GM21786 (cell line): ENCODE measurements around the gene TAF4.
A peak's percentile ranks its signal among the peaks of the same experiment; 100 is the strongest.

Source experiments
- ATAC-seq: cut with Tn5 transposase; IDR thresholded peaks from one replicate; pipeline ENCODE4 v1.9.1; 2021; ENCODE audit not compliant: unreplicated experiment

The TAF4 gene

GRCh38 chr20:62044631-62045030, 21.1 kb downstream of the TAF4 start:
- no peak for ATAC-seq

DNA sequence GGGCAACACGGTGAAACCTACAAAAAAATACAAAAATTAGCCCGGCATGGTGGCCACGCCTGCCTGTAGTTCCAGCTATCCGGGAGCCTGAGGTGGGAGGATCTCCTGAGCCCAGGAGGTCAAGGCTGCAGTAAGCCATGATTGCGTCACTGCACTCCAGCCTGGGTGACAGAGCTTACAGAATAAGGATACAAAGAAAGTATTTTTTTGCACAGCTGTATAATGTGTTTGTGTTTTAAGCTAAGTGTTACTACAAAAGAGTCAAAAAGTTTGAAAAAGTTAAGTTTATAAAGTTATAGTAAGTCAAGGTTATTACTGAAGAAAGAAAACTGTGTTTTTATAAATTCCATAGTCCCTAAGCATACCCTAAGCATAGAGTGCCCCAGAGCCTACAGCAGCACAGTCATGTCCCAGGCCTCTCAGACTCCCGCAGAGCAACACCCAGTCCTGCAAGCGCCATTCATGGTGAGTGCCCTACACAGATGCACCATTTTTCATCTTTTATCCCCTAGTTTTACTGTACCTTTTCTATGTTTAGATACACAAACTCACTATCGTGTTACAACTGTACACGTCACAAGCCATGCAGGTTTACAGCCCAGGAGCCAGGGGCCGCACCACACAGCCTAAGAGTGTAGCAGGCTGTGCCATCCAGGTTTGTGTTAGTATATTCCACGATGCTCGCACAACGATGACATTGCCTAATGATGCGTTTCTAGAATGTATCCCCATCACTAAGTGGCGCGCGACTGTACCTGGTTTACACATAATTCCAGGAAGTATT, 22.4 kb downstream of the TAF4 start:
- no peak for ATAC-seq

DNA sequence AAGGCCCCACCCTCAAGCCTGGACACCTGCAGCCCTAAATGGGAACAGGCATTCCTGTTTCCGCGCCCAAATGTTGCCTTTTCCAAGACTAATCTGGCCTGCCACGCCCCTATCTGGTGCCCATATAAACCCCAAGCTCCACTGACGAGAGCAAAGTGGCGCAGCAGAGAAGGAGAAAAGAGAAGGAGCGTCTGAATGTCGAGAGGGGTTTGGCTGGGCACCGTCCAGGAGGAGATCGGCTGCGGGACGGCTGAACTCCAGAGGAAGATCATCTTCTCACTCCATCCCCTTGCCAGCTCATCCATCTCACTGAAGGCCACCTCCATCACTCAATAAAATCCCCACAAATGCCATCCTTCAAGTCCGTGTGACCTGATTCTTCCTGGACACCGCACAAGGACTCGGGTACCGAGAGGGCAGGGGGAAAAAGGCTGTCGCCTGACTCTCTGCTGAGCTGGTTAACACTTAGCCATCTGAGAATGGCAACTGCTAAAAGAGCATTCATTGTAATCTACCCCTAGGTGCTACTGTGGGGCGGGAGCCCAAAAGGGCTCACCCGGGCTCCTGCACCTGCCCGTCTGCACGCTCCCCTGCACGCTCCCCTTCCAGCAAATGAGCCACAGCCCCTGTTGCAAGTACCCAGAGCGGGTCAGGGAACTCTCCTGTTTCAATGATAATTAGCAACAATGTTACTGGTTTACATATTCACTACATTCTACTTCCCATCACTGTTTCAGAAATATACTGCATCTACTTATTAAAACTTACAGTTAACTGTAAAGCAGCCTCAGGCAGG, 23.5 kb downstream of the TAF4 start:
- ATAC-seq, result no peak

GRCh38 chr20:62040933-62041332, 24.7 kb downstream of the TAF4 start:
- no peak for ATAC-seq

DNA sequence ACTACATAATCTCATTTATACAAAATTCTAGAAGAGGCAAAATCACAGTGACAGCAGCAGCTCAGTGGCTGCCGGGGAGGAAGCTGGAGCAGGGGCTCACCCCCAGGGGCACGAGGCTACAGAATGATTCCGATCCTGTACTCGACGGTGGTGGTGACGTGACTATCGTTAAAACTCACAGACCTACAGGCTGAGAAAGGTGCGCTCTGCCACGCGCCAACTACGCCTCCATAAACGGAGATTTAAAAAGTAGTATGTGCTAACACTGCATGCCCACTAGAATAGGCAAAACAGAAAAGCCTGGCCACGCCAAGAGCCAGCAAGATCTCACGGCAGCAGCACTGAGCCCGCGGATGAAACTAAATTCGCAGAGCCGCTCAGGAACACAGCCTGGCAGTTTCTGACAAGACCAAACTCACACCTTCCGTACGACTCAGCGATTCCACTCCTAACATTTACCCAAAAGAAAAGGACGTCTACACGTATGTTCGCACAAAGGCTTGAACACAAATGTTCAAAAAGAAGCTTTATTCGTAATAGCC, 25.2 kb downstream of the TAF4 start:
- ATAC-seq, result no peak

DNA sequence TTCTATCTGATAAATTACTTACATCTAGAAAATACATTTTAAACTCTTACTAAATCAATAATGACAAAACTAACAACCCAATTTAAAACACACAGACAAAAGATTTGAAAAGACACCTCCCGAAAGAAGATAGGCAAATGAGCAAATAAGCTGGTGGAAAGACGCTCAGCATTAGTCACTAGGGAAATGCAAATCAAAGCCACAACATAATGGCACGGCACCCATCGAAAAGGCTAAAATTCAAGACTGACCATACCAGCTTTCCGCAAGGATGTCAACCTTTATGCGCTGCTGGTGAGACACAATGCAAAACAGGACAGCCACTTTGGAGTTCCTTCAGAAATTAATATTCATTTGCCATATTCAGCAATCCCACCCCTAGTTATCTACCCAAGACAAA, 25.9 kb downstream of the TAF4 start:
- no peak for ATAC-seq

DNA sequence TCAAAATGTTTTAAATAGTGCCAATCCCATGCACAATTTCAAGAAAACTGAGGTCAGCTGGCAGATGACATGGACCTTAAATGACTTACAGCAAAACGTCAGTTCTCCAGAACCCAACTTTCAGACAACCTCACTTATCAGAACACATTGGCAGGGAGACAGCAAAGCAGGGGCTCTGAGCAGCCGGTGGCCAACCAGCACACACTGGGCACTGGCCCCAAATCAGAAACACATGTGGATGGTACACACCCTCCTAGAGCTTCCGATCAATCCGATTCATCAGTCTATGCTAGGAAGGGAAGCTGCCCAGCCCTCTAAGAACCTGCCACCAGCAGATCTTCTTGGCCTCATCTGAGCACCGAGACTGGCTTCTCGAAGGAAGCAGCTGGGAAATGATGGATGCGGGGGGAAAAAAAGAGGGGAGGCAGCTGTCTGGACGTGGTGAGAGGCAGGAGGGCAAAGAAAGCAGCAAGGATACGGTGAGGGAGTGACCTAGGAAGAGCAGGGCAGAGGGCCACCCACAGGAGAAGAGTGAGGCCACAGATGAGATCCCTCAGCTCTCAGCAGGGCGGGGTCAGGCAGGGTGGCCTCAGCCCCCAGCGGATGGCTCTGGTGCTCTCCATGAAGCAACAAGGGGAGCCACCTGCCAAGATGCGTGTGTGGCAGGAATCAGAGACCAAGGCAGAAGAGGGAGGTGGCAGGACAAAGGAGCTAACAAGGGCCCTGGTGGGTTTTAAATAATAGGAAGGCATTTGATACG, 32.9 kb downstream of the TAF4 start:
- no peak for ATAC-seq

GRCh38 chr20:62031462-62032092, 34.1 kb downstream of the TAF4 start:
- ATAC-seq, result no peak

DNA sequence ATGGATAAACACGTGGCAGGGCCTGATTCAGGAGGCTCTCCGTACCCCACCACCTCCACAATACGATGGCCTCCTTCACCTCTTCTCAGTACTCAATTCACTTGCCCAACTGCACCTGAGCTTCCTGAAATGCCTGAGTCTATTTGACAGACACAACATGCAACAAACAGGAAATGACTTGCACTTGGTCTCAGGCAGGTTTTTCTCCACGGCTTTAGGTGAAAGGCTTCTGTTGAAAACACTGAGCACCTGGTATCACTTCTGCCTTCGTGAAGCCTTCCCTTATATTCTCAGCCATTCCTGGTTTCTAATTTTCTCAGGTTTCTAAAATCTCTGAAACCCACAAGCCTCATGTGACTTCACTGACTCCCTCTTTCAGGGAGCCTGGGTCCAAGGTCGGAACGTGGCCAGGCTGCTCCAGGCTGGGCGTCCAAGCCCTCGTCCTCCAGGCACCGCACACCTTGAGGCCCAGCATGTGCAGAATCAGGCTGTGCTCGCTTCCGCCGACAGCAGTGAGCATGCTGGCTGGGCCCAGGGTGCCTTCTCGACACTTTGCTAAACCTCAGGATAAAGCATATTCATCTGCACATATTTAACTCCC, 34.7 kb downstream of the TAF4 start:
- ATAC-seq, result peak; percentile 83

- ATAC-seq, result no peak
Observed at GRCh38 chr20:62030357-62030756, 35.3 kb downstream of the TAF4 start.

GRCh38 chr20:62029949-62030348, 35.7 kb downstream of the TAF4 start:
- no peak for ATAC-seq

- ATAC-seq, result no peak
Observed at GRCh38 chr20:62029296-62029695, 36.4 kb downstream of the TAF4 start.

DNA sequence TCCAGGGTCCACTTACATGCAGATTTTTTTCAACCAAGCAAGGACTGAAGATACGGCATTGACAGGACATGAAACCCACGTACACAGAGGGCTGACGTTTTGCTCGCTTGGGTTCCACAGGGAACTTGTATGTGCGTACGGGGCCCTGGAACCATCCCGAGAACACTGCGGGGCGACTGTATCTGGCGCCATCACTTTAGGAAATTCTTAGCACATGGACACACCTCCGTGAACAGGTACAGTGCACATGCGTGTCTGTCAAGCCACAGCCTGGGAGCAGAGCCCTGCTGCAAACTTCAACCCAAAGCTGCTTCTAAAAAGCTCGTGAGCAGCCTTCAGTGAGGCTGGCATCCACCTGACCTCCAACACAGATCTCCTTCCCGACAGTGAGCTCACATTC, 37.3 kb downstream of the TAF4 start:
- no peak for ATAC-seq

DNA sequence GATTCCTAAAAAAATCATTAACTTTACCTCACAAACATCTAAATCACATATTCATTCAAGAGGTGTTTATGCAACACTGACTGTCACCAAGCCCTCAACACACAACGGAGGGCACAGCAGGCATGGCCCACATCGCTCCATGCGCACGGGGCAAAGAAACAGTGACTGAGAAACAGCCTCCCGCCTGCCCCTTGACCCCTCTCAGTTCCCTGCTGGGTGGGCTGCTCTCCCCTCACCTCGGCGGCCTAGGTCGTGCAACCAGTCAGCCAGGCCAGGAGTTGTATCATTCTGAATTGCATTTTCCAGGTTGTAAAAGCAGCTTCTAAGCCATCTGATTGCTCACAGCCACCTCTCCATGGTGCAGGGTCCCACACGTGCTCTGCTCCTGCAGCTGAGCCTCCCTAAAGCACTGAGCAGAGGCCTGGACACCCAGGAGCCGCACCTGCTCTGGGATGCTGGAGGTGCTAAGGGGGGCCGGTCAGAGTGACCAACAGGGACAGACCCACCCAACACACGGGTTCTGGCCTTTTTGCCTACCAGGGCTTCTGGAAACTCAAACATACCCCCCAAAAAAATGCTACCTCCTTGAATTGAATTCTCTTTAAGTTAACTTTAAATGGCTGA, 37.9 kb downstream of the TAF4 start:
- ATAC-seq, result no peak

- ATAC-seq, result no peak
Observed at GRCh38 chr20:62027116-62027515, 38.6 kb downstream of the TAF4 start.

GRCh38 chr20:62026564-62026856, 39.2 kb downstream of the TAF4 start:
- no peak for ATAC-seq

DNA sequence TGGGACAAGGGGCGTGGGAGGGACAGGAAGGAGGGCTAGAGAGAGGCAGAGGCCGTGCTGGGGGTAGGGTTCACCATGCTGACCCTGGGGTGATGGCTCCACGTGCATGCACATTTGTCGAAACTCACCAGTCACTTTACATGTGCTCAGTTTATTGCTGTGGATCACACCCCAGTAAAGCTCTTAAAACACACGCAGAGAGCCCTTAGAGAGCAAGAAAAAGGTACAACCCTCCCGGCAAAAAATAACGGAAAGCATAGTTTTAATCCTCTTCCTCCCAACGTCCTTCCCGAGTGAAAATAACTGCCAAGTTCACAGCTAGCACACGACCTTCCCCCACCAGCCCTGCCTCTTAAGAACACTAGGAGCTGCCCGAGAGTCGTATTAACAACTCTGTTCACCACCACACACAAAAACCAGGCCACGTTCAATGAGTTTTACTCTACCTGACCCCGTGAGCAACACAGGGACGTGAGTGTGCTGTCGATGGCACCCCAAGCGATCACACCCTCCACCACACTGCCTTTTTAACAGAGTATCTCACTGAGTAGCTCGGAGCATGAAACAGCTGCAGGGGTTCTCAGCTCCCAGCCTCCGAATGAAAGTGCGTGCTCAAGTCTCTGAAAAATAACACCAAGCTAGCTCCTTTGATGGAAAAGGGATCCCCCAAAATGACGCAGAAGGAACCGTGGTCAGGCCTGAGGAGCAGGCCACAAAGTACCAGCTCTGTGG, 39.7 kb downstream of the TAF4 start:
- ATAC-seq, result no peak

GRCh38 chr20:62025394-62025793, 40.3 kb downstream of the TAF4 start:
- no peak for ATAC-seq

GRCh38 chr20:62023935-62024334, 41.7 kb downstream of the TAF4 start:
- no peak for ATAC-seq
